AG09309 (cell line): ENCODE results near the gene TMEM175.

ENCODE experiments used
- DNase-seq: peaks from one replicate; pipeline ENCODE4 v3.0.0-alpha.2; 2010; ENCODE audit warnings: low read depth
- H3K4me3 ChIP-seq: 2 replicates; pipeline ENCODE4 v1.5.1; 2011; ENCODE audit warnings: mild to moderate bottlenecking, low read depth, low read length, moderate library complexity; ENCODE audit not compliant: control insufficient read depth
- TF ChIP-seq, protein P1 (sequence below): IDR thresholded peaks from 2 replicates; pipeline ENCODE4 v1.5.1; 2011; ENCODE audit warnings: mild to moderate bottlenecking, low read depth, low read length, inconsistent platforms; ENCODE audit not compliant: insufficient read depth, control insufficient read depth; ENCODE audit errors: missing control alignments

TMEM175 gene

DNA sequence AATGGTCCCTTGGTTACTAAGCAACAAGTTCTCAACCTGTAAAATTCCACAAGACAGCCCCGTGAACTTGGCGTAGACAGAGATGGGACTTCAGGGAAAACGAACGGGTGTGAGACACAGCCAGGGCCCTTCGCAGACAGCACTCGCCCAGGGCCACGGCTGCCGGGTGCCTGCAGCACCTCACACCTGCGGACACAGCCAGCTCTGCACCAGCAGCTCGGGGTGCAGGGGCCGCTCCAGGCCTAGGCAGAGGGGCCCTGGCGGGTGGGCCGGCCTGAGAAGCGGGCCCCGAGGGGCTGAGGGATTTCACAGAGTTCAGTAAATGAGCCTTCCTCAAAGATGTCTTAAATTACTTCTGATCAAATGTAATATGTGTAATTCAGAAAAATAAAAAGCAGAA is 34.1 kb upstream of the TMEM175 start:
- no peak overlapping the region for H3K4me3 ChIP-seq
- no peak for DNase-seq
- TF ChIP-seq, protein P1, sequence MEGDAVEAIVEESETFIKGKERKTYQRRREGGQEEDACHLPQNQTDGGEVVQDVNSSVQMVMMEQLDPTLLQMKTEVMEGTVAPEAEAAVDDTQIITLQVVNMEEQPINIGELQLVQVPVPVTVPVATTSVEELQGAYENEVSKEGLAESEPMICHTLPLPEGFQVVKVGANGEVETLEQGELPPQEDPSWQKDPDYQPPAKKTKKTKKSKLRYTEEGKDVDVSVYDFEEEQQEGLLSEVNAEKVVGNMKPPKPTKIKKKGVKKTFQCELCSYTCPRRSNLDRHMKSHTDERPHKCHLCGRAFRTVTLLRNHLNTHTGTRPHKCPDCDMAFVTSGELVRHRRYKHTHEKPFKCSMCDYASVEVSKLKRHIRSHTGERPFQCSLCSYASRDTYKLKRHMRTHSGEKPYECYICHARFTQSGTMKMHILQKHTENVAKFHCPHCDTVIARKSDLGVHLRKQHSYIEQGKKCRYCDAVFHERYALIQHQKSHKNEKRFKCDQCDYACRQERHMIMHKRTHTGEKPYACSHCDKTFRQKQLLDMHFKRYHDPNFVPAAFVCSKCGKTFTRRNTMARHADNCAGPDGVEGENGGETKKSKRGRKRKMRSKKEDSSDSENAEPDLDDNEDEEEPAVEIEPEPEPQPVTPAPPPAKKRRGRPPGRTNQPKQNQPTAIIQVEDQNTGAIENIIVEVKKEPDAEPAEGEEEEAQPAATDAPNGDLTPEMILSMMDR: no peak

DNA sequence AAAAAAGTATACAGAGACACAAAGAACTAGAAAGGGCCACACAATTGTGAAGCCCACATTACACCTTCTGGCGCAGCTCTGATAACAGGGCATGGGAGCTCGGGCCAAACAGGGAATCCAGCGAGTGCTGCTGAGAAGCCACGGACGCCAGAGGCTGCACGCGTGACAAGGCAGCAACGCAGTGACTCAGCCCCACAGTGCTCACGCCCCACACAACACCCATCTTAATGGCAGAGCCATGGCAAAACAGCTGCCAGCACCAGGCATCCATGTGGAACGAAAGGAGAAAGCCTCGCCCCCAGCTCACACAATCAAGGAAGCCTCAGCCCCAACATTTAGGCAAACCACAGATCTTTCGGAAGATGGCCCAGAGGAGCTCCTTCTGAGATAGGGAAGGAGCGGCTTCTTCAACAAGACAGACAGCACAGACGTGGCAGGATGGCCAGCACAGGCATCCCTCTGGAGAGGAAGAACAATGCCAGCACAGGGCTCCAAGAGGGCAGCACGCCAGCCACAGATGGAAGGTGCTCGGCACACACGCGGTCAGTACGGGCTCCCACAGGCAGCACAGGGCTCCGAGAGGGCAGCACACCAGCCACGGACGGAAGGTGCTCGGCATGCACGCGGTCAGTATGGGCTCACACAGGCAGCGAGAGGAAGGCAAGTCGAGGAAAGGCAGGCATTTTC is 33.2 kb upstream of the TMEM175 start:
- no peak for DNase-seq
- TF ChIP-seq, protein P1: no peak

DNA sequence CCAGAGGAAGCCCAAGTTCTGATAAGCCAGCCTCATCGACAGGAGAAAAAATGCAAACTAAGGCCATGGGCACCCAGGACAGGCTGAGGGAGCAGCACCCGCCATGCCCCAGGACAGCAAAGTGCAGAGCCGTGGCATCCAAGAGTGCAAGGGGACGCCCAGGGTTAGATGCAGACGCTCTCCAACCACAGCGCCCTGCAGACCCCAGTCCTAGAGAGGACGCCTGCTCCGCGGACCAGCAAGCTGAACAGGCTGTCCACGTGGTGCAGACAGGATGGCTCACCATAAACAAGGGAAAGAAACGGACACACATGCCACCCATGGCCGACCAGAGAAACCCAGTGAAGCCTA is 32.7 kb upstream of the TMEM175 start:
- H3K4me3 ChIP-seq: no peak overlapping the region
- no peak for DNase-seq
- TF ChIP-seq, protein P1: no peak

More for the DNA sequence above, 33.2 kb upstream of the TMEM175 start:
- no peak overlapping the region for H3K4me3 ChIP-seq

DNA sequence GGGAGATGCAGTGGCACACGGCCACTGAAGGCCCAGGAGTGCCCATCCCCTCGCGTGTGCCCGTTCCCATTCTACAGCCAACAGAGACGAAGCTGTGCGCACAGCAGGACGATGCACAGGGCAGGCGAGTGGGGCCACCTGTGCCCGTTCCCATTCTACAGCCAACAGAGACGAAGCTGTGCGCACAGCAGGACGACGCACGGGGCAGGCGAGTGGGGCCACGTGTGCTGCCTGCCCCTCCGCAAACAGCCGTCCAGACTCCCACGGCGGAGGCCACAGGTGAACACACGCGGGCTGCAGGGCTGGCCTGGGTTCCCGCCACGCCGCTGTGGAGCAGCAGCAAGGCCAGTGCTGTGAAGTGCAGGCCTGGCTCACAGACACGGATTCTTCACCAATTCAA is 32.2 kb upstream of the TMEM175 start:
- TF ChIP-seq, protein P1: no peak
- no peak for DNase-seq

DNA sequence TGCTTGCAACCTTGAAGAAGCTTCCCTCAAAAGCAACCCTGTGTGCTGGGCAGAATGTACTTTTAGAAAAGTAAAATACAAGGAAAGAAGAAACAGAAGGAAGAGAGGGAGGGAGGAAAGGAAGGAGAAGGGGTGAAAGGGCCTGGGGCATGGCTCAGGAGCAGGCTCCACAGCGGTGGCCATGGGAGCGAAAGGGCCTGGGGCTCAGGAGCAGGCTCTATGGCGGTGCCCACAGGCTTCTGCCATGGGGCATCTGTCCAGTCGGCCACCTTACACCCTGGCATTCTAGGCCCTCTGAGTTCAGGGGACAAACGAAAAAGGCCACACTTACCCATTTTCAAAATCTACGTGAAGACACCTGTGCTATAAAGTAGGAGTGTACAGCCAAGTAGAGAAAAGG is 31.5 kb upstream of the TMEM175 start:
- TF ChIP-seq, protein P1: no peak
- DNase-seq: no peak
- H3K4me3 ChIP-seq: no peak overlapping the region

More for the DNA sequence above, 32.2 kb upstream of the TMEM175 start:
- H3K4me3 ChIP-seq: no peak overlapping the region

DNA sequence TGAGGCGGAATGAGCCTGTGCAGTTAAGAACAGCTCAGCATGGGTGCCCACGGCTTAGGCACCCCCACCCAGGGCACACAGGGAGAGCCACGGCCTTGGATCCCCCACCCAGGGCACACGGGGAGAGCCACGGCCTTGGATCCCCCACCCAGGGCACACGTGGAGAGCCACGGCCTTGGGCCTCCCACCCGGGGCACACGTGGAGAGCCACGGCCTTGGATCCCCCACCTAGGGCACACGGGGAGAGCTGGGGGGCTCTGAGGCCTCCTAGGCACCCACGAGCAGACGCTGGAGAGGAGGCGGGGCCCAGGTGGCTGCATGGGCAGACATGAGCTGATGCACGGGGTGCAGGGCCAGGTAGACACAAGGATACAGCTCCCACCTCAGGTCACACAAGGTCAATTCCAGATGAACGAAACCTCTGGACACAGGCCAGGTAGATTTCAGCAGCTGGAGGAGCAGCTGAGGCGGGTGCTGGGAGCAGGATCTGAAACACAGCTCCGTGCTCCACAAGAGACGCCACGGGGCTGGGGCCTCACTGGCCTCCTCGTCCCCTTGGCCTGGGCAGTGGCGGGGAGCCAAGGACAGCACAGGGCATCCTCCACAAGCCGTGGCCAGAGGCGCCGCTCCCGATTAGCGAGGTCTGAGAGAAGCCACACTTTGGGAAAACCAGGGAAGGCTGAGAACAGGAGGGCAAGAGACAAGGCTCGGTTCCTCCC is 30.9 kb upstream of the TMEM175 start:
- no peak overlapping the region for H3K4me3 ChIP-seq
- TF ChIP-seq, protein P1: no peak
- no peak for DNase-seq
